Duodenal mucosa (tissue), 2 donors: ENCODE data around the gene CBFA2T3.

Experiments
- H3K27ac ChIP-seq: one replicate; pipeline ENCODE4 v1.7.0; 2013; ENCODE audit warnings: low read depth, low read length
- H3K27me3 ChIP-seq, 2 donors: one replicate each; pipeline ENCODE4 v1.7.0; 2013; ENCODE audit warnings: low read length in 2 of 2, control low read depth in 1 of 2; ENCODE audit not compliant: insufficient read depth in 2 of 2, control insufficient read depth in 1 of 2
- H3K36me3 ChIP-seq, 2 donors: one replicate each; pipeline ENCODE4 v1.7.0; 2013; ENCODE audit warnings: low read length in 2 of 2, control low read depth in 1 of 2; ENCODE audit not compliant: insufficient read depth in 2 of 2, control insufficient read depth in 1 of 2
- H3K4me1 ChIP-seq, 2 donors: one replicate each; pipeline ENCODE4 v1.7.0; 2013; ENCODE audit warnings: low read length in 2 of 2, control low read depth in 1 of 2; ENCODE audit not compliant: insufficient read depth in 2 of 2, control insufficient read depth in 1 of 2
- H3K4me3 ChIP-seq, 2 donors: one replicate each; pipeline ENCODE4 v1.7.0; 2013; ENCODE audit warnings: low read length in 2 of 2, low read depth in 1 of 2
- H3K9ac ChIP-seq, 2 donors: one replicate each; pipeline ENCODE4 v1.7.0; 2013; ENCODE audit warnings: low read length in 2 of 2, low read depth in 1 of 2
- H3K9me3 ChIP-seq, 2 donors: one replicate each; pipeline ENCODE4 v1.7.0; 2013; ENCODE audit warnings: low read length in 2 of 2, control low read depth in 1 of 2; ENCODE audit not compliant: control insufficient read depth in 1 of 2

The CBFA2T3 gene

GRCh38 chr16:88907768-88908167 is 69.2 kb downstream of the CBFA2T3 start:
- Histone ChIP-seq H3K36me3 (no peaks in the 10 kb centered on the region), H3K9me3 (no peaks in the 10 kb centered on the region), H3K4me3 (no peak overlapping the region), H3K4me1 (no peaks in the 10 kb centered on the region), H3K27me3 (no peaks in the 10 kb centered on the region), H3K27ac (no peak overlapping the region), H3K9ac (no peak overlapping the region)

DNA sequence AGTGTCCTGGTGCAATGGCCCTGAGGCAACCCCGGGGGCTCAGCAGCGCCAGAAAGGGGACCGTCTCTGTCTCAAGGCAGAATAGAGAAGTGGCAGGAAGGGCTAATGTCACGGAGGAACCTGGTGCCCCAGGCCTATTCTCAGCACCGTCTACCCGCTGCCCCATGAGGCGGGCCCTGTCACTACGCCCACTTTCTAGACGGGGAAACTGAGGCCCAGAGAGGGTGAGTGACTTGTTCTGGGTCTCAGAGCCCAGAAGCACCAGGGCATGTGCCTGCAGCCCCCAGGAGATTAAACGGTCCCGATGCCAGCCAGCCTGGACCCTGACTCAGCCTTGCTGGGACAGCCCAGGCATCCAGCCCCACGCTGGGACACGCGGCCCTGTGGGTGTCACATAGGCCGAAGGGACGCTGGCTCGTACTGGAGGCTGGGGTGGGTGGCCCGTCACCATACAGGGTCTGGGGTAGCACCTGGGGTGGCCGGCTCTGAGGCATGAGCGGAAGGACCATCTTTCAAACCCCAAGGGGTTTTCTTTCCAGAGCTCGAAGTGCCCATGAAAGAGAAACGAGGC is 70.4 kb downstream of the CBFA2T3 start:
- Histone ChIP-seq H3K4me1 (no peaks in the 10 kb centered on the region), H3K27ac (no peak overlapping the region), H3K4me3 (no peak overlapping the region), H3K9me3 (no peaks in the 10 kb centered on the region), H3K9ac (no peak overlapping the region), H3K36me3 (no peaks in the 10 kb centered on the region), H3K27me3 (no peaks in the 10 kb centered on the region)

- H3K4me1 ChIP-seq = no peaks in the 10 kb centered on the region
- no peaks in the 10 kb centered on the region for H3K27me3 ChIP-seq
- no peak overlapping the region for H3K27ac ChIP-seq
- H3K36me3 ChIP-seq = no peaks in the 10 kb centered on the region
- H3K4me3 ChIP-seq = no peak overlapping the region
- H3K9ac ChIP-seq = no peak overlapping the region
- no peaks in the 10 kb centered on the region for H3K9me3 ChIP-seq
Measured at GRCh38 chr16:88906020-88906419, 71.0 kb downstream of the CBFA2T3 start.

GRCh38 chr16:88905563-88905962 is 71.4 kb downstream of the CBFA2T3 start:
- Histone ChIP-seq H3K9me3 (no peaks in the 10 kb centered on the region), H3K36me3 (no peaks in the 10 kb centered on the region), H3K9ac (no peak overlapping the region), H3K27me3 (no peaks in the 10 kb centered on the region), H3K4me3 (no peak overlapping the region), H3K27ac (no peak overlapping the region), H3K4me1 (no peaks in the 10 kb centered on the region)

DNA sequence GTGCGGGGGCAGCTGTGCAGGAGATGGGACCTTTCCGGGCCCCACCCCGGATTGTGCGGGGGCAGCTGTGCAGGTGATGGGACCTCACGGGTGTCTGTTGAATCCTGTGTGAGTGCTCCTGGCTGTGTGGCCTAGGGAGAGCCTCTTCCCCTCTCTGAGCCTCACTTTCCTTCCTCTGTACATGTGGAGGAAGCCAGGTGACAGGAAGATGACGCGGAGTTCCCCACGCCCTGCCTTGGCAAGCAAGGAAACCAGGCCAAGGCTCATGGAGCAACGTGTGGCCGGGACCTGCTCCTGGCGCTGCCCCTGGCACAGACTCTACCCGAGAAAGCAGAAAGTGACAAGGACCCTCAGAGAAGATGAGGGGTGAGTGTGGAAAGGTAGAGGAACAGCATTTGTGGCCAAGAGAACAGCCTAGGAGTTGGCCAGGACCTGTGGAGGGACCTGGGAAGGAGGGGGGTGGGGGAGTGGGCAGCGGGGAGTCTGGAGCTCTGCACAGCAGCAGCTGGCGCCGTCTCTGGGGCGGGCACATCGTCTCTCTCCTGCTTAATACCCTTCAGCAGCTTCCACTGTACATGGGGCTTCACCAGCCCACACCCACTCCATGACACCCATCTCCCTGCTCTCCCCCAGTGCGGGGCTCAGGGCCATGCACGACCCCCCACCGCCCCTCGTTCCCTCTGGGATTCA is 72.2 kb downstream of the CBFA2T3 start:
- H3K27me3 ChIP-seq = no peaks in the 10 kb centered on the region
- H3K4me3 ChIP-seq = no peak overlapping the region
- no peak overlapping the region for H3K27ac ChIP-seq
- no peaks in the 10 kb centered on the region for H3K9me3 ChIP-seq
- H3K9ac ChIP-seq = no peak overlapping the region
- H3K4me1 ChIP-seq = no peaks in the 10 kb centered on the region
- H3K36me3 ChIP-seq = no peaks in the 10 kb centered on the region

DNA sequence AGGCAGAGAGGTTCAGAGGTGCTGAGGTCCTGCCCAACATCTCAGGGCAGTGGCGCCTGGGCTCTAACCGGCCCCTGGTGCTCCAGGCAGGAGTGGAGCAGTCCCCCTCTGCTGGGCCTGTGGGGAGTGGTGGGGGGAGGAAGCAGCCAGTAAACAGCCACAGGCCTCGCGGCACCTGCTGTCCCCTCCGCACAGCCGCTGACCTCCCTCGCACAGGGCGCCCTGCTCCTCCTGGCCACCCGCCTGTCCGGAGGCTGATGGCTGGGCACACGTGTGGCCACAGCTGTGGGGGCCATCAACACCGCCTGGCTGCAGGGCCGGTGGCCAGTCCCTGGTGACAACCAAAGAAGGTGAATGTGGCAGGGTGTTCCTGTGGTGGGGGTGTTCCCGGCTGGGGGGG is 73.7 kb downstream of the CBFA2T3 start:
- no peaks in the 10 kb centered on the region for H3K36me3 ChIP-seq

GRCh38 chr16:88902744-88903143 is 74.3 kb downstream of the CBFA2T3 start:
- Histone ChIP-seq H3K9me3 (no peaks in the 10 kb centered on the region), H3K36me3 (peaks cover 0 to under 1% of the 10 kb centered on the region in 2 donors), H3K27ac (no peak overlapping the region), H3K27me3 (no peaks in the 10 kb centered on the region), H3K4me3 (no peak overlapping the region), H3K4me1 (no peaks in the 10 kb centered on the region), H3K9ac (no peak overlapping the region)

More for the DNA sequence above, 73.7 kb downstream of the CBFA2T3 start:
- Histone ChIP-seq H3K4me1 (no peaks in the 10 kb centered on the region), H3K27me3 (no peaks in the 10 kb centered on the region), H3K9ac (no peak overlapping the region), H3K9me3 (no peaks in the 10 kb centered on the region), H3K27ac (no peak overlapping the region), H3K4me3 (no peak overlapping the region)

DNA sequence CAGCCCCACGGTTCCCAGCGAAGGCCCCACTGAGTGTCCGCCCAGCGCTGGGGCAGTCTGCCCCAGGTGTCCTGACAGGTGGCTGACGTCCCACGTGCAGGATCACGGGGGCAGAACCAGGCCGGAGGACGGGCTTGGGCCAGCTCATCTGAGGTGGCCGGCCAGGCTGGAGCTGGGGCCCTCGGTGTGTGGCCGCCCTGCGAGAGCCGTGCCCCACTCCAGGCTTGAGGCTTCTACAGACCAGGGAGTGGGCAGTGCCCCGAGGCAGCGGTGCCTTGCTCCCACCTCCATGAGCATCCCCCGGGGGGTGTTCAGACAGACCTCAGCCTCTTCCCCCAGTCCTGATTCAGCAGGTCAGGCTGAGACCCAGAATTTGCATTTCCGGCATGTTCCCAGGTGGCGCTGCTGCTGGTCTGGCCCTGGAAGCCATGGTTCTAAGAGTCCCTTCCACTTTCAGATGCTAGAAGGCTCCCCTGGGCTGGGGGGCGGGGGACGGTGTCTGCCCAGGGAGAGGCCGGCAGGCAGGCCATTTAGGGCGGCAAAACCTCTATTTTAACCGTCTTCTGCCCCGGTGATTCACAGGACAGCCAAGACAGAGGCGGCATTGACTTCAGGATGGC is 75.2 kb downstream of the CBFA2T3 start:
- Histone ChIP-seq H3K4me3 (no peak overlapping the region), H3K27ac (no peak overlapping the region), H3K4me1 (no peaks in the 10 kb centered on the region)

DNA sequence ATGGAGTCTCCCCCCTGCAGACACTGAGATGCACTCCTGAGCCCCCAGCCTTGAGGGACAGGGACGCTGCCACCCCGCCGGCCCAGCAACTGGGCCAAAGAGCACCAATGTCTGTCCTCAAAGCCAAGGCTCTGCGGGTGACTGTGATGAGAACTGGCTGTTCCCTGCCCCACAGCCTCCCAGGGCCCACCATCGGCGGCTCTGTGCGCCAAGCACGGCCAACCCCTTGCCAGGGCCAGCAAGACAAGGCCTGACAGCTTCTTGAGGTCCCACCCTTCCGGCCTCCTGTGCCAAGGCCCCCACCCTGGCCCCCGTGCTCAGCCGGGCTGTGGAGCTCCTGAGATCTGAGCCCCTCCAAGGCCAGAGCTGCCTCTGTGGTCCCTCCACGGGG is 76.3 kb downstream of the CBFA2T3 start:
- no peak overlapping the region for H3K27ac ChIP-seq
- peaks cover 0 to 4% of the 10 kb centered on the region in 2 donors for H3K36me3 ChIP-seq
- H3K9ac ChIP-seq = no peak overlapping the region
- H3K27me3 ChIP-seq = no peaks in the 10 kb centered on the region
- H3K9me3 ChIP-seq = no peaks in the 10 kb centered on the region
- no peaks in the 10 kb centered on the region for H3K4me1 ChIP-seq
- H3K4me3 ChIP-seq = no peak overlapping the region

More for the DNA sequence above, 75.2 kb downstream of the CBFA2T3 start:
- Histone ChIP-seq H3K27me3 (no peaks in the 10 kb centered on the region), H3K36me3 (peaks cover 0 to 4% of the 10 kb centered on the region in 2 donors), H3K9ac (no peak overlapping the region), H3K9me3 (no peaks in the 10 kb centered on the region)

DNA sequence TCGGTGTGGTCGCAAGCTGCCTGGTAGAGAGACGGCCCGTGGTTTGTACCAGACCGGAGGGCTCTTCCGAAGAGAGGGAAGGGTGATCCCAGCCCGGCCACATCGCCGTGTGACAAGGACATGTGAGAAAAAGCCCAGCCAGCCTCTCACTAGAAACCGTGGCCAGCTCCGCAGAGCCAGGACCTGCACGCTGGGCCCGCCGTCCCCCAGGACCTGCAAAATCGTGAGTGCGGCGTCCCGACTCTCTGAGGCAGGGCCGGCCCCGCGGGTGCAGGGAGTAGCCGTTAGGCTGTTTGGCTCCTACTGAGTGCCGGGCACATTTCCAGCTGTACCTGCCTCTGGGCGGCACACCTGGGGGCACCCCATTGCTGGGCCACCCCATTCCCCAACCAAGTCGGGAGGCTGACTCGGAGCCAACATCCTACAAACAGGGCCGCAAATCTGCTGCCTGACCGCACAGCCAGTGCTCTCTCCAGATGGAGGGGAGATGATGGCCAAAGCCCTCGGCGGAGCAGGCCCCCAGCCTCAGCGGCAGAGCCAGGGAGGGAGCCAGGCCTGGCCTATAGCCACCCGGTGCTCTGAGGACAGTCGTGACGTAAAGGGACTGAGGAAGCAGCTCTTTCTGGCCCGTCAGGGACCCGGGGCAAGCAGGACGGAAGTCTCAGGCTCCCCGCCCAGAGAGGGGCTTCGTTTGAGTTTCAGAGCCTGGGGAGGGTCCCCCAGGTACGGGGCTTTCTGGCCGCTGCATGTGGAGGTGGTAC is 76.9 kb downstream of the CBFA2T3 start:
- H3K4me1 ChIP-seq = no peaks in the 10 kb centered on the region
- H3K36me3 ChIP-seq = peaks cover 0 to 4% of the 10 kb centered on the region in 2 donors
- no peaks in the 10 kb centered on the region for H3K9me3 ChIP-seq
- H3K4me3 ChIP-seq = no peak overlapping the region
- H3K9ac ChIP-seq = no peak overlapping the region
- H3K27ac ChIP-seq = no peak overlapping the region
- no peaks in the 10 kb centered on the region for H3K27me3 ChIP-seq
